Midbrain (tissue), 1 donor: ENCODE data around the gene MRPS33.
"Not testable (repeated sequence)": the region's sequence is repeated elsewhere in the genome, so short reads cannot be mapped to it uniquely, and the experiment has no call there.

Source experiments
- DNase-seq: peaks from one replicate; lab custom pipeline; 2025; lab: John Stamatoyannopoulos, UW

Gene MRPS33

GRCh38 chr7:141012044-141012685 is 2.6 kb downstream of the MRPS33 start:
- peak; percentile 70 for DNase-seq

- no peak for DNase-seq
Measured at GRCh38 chr7:141011443-141011842, 3.3 kb downstream of the MRPS33 start.

- DNase-seq: no peak
Measured at GRCh38 chr7:141003172-141004065, 11.3 kb downstream of the MRPS33 start.

- no peak for DNase-seq
Measured at GRCh38 chr7:141001546-141001945, 13.2 kb downstream of the MRPS33 start.

GRCh38 chr7:141001122-141001521 is 13.6 kb downstream of the MRPS33 start:
- no peak for DNase-seq

GRCh38 chr7:140998715-140999114 is 16.0 kb downstream of the MRPS33 start:
- DNase-seq: no peak

- no peak for DNase-seq
Measured at GRCh38 chr7:140992422-140992821, 22.3 kb downstream of the MRPS33 start.

GRCh38 chr7:140990193-140990962 is 24.4 kb downstream of the MRPS33 start:
- no peak for DNase-seq

GRCh38 chr7:140989068-140989467 is 25.7 kb downstream of the MRPS33 start:
- no peak for DNase-seq

GRCh38 chr7:140983802-140984201 is 30.9 kb downstream of the MRPS33 start:
- DNase-seq: no peak

GRCh38 chr7:140982508-140982907 is 32.2 kb downstream of the MRPS33 start:
- no peak for DNase-seq

- DNase-seq: no peak
Measured at GRCh38 chr7:140981951-140982350, 32.8 kb downstream of the MRPS33 start.

GRCh38 chr7:140977741-140978140 is 37.0 kb downstream of the MRPS33 start:
- no peak for DNase-seq

GRCh38 chr7:140972876-140973829 is 41.6 kb downstream of the MRPS33 start:
- no peak for DNase-seq

GRCh38 chr7:140972344-140972743 is 42.4 kb downstream of the MRPS33 start:
- DNase-seq: no peak

- no peak for DNase-seq
Measured at GRCh38 chr7:140967438-140967837, 47.3 kb downstream of the MRPS33 start.

GRCh38 chr7:140966561-140967233 is 48.1 kb downstream of the MRPS33 start:
- no peak for DNase-seq

- no peak for DNase-seq
Measured at GRCh38 chr7:140961117-140961516, 53.6 kb downstream of the MRPS33 start.

GRCh38 chr7:140956997-140957396 is 57.8 kb downstream of the MRPS33 start:
- not testable (repeated sequence) for DNase-seq
